HG03432 (cell line): ENCODE data around the gene CYB5R3.
"Not testable (repeated sequence)": the region's sequence is repeated elsewhere in the genome, so short reads cannot be mapped to it uniquely, and the experiment has no call there.

Experiments
- ATAC-seq: cut with Tn5 transposase; IDR thresholded peaks from one replicate; pipeline ENCODE4 v1.9.1; 2021; ENCODE audit warnings: mild to moderate bottlenecking, moderate library complexity; ENCODE audit not compliant: unreplicated experiment

CYB5R3 gene

DNA sequence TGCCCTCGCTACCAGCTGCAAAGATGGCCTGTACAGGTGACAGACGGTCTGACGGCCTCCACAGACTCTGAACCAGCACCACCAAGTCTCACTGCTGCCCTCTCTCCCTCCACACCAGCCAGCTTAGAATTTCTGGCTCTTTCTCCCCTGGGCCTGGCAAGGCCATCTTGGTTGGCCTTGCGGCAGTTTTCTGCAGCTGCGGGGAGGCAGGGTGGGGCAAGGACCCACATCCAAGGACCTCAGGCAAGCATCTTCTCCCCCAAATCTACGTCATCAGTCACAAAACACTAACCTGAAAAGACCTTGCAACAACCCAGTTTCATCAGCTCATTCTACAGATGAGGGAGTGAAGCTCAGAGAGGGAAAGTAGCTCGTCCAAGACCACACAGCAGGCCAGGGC lies 22.8 kb downstream of the CYB5R3 start:
- no peak for ATAC-seq

DNA sequence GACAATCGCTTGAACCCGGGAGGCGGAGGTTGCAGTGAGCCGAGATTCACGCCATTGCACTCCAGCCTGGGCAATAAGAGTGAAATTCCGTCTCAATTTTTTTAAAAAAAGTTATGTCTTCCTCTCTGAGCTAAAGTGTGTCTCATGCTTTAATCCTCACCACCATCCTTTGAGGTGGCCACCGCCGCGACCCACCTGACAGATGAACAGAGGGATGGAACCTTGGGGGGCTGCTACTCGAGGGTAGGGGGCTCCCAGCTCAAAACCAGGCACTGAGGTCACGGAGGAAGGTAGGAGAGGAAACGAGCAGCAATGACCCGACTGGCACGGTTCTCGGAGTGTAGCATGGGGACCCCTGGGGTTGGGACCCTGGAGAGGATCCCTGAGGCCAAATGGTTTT lies 23.8 kb downstream of the CYB5R3 start:
- ATAC-seq, result no peak

DNA sequence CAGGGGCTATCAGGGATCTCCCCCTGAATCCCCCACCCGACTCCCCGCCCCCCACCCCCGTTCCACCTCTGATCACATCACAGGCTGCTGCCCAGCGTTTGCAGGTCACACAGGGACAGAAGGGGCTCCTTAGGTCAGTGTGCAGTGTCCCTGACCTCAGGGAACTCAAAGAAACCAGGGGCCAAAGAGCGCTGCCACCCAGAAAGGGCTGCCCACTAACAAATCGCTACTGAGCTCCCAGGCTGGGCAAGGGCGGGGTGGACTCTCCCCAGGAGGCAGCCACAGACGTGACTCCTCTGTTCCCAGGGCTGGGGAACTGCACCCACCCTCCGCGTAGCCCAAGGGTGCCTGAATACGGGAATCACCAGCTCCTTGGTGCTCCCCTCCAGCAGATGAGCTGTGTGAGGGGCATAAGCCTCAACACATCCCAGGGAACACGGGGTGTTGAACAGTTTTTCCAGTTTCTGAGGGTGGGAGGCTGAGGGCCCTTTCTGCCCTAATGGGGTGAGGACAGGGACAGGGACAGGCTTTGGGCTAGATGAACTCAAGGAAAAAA lies 24.6 kb downstream of the CYB5R3 start:
- no peak for ATAC-seq

DNA sequence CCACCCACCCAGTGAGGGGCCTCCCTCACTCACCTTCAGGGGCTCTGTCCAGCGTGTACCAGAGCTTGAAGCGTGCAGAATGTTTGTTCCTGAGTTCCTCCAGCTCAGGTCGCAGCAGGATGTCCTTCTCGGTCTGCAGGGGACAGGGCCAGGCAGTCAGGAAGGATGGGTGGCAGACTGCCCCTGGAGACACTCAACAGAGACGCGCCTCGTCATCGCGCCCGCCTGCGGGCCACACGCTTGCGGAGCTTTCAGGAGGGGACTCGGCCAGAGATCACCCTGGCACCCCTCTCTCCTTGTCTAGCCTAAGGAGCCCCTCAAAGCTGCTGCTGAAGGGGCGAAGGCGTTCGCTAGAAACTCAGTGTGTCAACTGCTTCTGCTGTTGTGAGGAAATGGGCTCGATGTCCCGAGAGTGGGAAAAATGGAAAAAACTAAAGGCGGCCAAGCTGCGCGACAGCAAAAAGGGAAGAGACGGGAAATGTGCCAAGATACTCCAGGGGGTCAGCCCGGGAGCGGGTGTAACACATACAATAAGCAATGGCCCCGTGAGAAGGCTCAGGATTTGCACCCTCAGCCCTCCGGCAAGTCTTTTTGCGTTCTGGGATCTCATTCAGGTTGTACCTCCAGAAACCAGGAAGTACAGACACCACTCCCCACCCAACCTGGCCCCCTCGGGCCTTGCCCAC lies 25.3 kb downstream of the CYB5R3 start:
- ATAC-seq, result no peak

DNA sequence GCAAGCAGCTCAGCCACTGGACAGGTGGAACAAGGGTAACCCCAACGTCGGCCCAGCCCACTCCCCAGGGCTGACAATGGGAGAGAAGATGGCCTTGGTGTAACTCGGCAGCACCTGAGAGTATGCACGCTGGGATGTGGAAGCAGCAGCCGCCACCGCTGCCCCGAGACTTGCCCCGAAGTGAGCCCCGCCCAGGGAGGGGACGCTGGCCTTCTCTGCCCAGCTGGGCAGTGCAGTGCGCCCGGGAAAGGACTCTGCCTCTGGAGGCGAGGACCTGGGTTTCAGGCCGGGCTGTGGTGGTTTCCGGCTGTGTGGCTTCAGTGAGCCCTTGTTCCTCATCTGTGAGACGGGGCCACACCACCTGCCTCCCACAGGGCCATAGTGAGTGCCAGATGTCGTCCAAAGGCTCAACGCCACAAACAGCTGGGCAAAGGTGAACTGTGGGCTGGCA lies 25.9 kb downstream of the CYB5R3 start:
- no peak for ATAC-seq

DNA sequence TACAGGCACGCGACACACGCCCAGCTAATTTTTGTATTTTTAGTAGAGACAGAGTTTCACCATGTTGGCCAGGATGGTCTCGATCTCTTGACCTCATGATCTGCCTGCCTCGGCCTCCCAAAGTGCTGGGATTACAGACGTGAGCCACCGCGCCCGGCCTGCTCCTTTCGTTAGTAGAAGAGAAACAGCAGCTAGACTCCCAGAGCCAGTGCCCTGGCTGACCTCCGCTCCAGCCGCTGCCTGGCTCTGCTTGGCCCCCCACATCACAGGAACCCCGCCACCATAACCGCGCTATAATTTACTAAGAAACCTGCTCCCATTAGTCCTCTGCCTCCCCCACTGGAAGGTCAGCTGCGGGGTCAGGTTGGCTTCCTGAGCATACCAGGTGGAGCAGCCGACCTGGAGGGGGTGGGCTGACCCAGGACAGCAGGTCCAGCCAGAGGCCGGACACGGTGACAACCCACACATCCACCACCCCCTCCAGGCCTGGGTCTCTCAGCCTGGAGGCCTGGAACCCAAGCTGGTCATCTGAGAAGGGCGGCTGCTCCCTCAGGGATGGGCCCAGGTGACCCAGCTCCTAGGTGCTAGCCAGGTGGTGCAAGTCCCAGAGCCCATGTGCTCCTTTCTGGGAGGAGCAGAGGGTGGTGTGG lies 27.0 kb downstream of the CYB5R3 start:
- ATAC-seq, result no peak

DNA sequence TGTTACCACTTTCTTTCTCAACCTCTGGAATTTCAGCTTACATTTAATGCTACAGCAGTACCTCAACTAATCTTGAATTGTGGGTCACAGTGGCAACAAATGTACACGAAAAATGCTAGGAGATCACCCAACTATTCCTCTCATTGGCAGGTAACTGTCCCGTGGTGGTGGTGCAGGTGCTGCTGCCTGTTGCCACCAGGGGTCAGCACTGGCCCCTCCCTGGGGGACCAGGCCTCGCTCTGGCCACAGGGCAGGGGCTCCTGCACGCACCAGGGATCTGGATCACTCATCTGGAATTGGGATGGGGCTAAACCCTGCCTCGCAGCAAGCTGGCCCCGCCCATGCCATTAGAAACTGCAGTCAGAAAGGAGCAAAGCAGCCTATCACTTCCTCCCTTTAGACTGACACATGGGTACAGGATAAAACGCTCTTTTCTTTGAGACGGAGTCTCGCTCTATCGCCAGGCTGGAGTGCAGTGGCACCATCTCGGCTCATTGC lies 27.6 kb downstream of the CYB5R3 start:
- ATAC-seq, result no peak

DNA sequence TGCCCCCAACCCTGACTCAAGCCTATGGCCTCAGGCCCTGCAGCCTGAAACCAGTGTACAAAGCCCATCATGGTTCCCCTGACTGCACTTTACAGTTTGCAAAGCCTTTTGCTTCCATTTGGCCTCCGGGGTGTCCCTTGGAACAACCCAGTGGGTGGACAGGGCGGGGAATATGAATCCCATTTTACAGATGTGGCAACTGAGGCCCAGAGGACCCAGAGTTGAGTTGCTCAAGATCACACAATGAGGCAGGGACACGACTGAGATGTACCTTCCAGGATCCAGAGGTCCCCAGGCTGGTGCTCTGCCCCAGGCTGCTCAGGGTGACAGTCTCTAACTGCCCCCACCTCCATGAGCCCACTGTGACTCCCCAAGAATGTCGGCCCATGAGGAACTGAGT lies 29.1 kb downstream of the CYB5R3 start:
- ATAC-seq, result no peak

DNA sequence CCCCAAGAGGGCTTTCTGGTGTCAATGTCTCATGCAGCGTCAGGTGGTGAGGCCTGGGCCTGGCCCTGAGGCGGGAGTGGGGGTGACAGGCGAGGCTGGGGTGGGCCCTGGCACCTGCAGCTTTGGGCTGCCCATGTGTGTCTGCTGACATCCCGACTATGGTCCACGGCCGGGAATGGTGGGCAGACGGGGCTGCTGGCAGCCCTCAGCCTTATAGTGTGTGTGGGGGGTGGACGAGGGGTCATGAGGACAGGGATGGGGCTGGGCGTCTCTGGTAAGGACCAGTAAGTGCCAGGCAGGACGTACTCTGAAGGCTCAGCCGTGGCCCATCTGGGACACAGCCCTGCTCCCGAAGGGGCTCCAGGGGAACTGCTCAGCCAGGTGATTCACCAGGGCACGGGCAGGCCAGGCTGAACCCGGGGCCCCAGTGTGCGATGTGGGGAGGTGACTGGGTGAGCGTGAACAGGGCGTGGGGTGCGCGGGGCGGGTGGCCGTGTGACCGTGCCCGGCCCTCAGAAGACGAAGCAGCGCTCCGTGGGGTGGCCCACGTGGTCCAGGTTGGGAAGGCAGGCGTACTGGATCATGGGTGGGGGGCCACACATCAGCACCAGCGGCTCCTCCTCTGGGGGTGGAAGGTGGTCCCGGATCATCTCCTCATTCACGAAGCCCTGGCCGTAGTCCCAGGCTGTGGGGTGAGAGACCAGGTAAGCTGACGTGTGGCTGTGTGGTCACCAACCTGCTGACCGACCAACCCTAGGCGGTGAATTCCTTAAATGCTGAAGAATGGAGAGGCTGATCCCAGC lies 29.7 kb downstream of the CYB5R3 start:
- ATAC-seq, result no peak

DNA sequence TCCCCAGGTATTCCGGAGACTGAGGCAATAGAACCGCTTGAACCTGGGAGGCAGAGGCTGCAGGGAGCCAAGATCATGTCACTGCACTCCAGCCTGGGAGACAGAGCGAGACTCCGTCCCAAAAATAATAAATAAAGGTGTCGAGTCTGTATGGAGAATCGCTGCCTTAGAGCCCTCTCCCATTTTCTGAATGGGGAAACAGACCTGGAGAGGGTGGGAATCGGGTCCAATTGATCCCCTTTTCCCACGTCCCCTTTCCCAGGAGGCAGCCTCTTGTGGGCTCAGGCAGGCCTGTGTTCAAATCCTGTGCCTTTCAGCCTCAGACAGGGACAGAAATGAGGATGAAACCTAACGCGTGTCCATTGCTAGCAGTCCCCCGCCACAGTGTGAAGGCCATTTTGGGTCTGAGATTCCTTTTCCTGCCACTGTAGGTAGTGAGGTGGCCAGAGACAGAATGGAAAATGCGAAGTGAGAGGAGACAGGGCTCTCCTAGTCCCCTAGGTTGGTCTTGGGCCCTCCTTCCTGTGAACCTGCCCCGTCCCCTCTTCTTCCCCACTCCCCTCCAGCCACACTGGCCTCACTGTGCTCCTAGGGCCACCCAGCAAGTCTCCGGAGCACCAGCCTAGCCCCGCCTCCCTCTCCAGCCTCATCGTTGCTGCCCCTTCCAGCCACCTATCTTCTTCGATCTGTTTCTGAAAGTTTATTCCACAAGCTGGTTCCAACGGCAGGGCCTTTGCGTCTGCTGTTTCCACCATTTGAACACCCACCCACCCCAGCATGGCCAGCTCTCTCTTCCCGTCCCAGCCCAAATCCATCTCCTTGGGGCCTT lies 31.8 kb downstream of the CYB5R3 start:
- no peak for ATAC-seq

DNA sequence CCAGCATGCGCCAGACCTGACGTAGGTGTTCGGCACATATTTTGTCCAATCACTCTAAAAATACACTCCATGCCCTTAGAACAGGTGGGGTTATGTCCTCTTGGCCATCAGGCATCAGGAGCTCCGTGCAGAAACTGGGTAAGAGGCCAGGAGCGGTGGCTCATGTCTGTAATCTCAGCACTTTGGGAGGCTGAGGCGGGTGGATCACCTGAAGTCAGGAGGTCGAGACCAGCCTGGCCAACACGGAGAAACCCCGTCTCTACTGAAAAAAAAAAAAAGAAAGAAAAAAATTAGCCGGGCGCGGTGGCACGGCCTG lies 33.4 kb downstream of the CYB5R3 start:
- ATAC-seq, result not testable (repeated sequence)

DNA sequence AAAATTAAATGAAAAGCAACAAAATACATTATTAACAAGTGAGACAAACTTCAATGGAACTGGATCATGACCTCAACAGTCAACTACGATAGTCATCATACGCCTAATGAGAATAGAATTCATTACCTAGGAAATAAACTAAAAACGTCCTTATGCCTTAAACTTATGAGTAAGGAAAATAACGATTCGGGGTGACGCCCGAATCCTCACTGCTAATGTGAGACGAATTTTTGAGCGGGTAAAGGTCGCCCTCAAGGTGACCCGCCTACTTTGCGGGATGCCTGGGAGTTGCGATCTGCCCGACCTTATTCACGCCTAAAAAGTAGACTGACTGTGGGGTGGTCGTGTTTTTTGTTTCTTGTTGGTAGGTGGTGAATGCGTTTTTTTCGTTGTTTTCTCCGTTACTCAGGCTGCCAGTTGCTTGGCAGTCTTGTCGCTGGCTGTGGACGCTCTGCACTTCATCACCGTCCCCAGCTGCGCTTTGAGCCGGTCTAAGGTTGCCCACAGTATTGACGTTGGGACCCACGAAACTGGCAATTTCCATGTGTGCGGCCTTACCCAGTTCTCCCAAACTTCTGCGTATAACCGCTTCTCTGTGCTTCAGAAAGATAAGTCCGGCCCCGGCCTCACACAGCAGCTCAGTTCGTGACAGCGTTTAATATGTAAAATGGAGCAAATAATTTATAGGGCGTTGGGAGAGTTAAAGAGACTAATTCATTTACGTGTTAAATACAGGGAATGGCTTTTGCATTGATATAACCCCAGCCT lies 33.9 kb downstream of the CYB5R3 start:
- peak; percentile 61 for ATAC-seq

DNA sequence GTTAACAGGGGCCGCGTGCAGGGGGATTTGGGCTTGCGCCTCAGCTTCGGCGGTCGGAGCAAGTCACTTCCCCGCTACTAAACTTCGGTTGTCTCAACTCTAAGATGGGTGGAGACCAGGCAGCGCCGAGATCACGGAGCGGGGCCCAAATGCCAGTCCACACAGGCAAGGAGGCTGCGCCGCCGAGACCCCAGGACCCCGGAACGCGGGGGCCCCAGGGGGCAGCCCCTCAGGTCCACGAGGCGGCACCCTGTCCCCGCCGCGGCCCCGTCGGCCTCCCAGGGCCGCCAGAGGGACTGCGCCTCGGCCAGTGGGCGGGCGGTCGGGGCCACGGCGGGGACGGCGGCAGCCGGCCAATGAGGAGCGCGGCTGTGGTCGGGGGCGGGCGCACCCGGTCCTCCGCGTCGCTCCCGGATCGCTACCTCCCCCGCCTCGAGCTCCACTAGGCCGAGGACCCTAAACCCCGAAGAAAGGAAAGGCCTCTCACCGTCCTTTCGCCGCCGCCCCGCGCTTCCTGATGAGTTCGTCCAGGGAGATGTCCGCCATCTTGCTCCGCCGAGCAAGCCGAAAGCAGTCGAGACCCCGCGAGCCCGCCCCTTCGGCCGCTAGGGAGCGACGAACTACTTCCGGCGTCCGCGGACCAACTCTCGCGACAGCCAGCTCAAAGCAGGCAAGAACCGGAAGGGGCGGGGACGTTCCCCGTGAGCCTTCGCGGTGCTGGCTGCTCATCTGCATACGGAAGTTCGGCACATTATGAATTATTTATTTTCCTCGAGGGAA lies 34.7 kb downstream of the CYB5R3 start, which contains the start of gene POLDIP3:
Gene POLDIP3, minus strand, starts transcription at position 572 of the 780 bp plus-strand sequence. Its CDS starts 26 bp downstream, at position 546.
- ATAC-seq, result peak; percentile 76

DNA sequence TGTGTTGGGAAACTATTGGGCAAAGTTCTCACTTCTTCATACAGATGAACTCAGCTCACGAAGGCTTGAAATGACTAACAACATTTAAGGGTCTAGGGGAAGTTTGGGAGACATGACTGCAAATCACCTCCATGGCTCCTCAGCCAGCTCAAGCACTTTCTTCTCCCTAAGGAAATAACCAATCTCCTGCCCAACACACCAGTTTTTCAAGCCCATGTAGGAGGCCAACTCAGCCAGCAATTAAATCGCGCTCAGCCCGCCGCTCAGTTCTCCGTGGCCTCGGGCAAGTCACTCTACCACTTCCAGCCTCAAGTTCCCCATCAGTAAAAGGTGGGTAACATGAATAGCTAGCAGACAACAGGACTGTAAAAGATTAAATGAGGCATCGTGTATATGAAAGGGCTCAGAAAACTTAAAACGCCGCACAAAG lies 35.3 kb downstream of the CYB5R3 start:
- no peak for ATAC-seq

DNA sequence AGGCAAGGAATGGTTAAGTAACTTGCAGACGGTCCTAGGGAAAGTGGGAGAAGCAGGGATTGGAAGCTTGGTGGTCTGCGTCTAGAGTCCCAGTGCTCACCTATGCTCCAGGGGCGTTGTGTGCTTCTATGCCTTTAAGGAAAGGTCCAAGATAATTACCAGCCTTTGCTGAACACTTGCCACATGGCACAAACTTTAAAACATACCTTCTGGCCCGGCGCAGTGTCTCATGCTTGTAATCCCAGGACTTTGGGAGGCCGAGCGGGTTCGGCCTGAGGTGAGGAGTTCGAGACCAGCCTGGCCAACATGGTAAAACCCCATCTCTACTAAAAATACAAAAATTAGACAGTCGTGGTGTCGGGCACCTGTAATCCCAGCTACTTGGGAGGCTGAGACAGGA lies 36.9 kb downstream of the CYB5R3 start:
- no peak for ATAC-seq

DNA sequence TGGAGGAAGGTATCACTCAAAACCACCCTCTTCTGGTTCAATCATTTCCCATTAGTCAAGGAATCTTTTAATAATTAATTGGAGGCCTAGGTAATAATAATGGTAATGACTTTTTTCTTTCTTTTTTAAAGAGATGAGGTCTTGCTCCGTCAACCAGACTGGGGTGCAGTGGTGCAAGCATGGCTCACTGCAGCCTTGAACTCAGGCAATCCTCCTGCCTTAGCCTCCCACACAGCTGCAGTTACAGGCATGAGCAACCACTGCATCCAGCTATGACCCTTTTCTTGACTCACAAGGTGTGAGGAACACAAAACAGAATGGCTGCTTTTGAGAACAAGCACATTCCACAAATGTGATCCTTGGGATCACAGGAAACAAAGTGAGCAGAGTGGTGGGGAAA lies 38.1 kb downstream of the CYB5R3 start:
- no peak for ATAC-seq

DNA sequence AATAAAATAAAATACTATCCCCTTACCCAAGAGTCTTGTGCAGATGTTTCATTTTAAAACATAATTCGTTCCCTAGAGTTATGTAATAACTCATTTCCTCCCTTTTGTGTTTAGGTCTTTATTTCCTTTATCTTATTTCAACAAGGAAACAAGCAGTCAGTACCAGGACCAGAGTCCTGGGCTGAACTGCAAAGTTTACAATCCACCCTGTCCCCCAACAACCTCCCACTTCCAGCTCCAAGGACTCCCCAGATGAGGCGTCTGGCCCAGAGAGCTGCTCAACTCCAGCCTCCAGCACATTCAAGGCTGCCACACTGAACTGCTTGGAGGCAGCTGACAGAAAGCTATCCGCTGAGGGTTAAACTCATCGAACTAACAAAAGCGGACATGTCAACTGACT lies 39.0 kb downstream of the CYB5R3 start:
- ATAC-seq, result no peak

DNA sequence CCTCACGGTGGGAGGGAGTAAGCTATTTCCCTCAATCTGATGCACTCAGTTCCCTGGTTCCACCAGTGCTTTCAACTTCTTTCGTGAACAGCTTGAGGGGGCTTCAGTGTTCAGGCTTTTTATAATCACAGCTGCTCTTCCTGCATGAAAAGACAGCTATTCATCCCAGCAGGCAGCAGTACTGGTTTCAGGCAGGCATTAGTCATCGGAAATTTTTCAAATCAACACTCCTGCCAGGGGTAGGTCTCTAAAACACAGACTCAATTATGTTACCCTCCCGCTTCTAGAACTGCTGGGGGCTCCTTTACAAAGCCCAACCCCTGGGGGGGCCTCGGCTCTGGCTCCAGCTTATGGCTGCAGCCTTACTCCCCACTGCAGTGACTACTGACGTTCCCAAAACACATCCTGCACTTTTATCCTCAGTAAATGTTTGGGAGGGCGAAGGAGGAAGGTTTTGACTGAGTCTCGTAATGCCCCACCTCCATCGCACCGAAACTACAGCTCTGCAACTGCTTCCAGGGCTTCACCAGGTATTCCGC lies 40.3 kb downstream of the CYB5R3 start:
- ATAC-seq, result no peak
